ENCODE results near the gene SCAMP2. TPM values are rescaled to one million over a fixed set of nuclear protein-coding genes. Genes with fewer than 3 reads are reported as not detected.

Gene SCAMP2
- total RNA-seq, 2 experiments from 2014 or later: 57.8 to 58.9 TPM

GRCh38 chr15:74908635-74909034, 35.5 kb upstream of the SCAMP2 start:
- peaks cover 31% of the 10 kb centered on the region for H3K36me3 Mint-ChIP-seq (ENCODE audit: low read depth)
- H3K4me3 Mint-ChIP-seq: no peak overlapping the region
- no peak for TF ChIP-seq CTCF (IDR thresholded peaks at IDR 0.05)
- ATAC-seq: no peak
- ChIA-PET POLR2A (interaction anchor here (0.9 kb wide), 1 partner anchor 13 kb away, joined by 3 read pairs; no protein-coding TSS in a partner anchor), CTCF (interaction anchor here (1.0 to 4.1 kb wide), 3 partner anchors 8 to 127 kb away, joined by 3 to 40 read pairs (median 7); partner anchors contain the start of gene CSK)
- no peak overlapping the region for H3K27ac Mint-ChIP-seq
- H3K9me3 Mint-ChIP-seq: no peaks in the 10 kb centered on the region
- H3K4me1 Mint-ChIP-seq (ENCODE audit: low read depth): peaks cover 19% of the 10 kb centered on the region
- H3K27me3 Mint-ChIP-seq: no peaks in the 10 kb centered on the region
- intact Hi-C loops (cut with micrococcal nuclease): no loop called here
- DNase-seq: no peak

- H3K4me1 Mint-ChIP-seq (ENCODE audit: low read depth): peaks cover 19% of the 10 kb centered on the region
- peak; percentile 6 for ATAC-seq
- POLR2A ChIA-PET: interaction anchor here (1.3 to 2.6 kb wide), 2 partner anchors 11 to 63 kb away, joined by 7 to 20 read pairs; no protein-coding TSS in a partner anchor
- H3K27me3 Mint-ChIP-seq: no peaks in the 10 kb centered on the region
- intact Hi-C loops (cut with micrococcal nuclease): no loop called here
- peaks cover 24% of the 10 kb centered on the region for H3K36me3 Mint-ChIP-seq (ENCODE audit: low read depth)
- no peaks in the 10 kb centered on the region for H3K9me3 Mint-ChIP-seq
- TF ChIP-seq CTCF (IDR thresholded peaks at IDR 0.05): no peak
- peak overlapping the region; percentile 88 for H3K4me3 Mint-ChIP-seq
- H3K27ac Mint-ChIP-seq: peak overlapping the region; percentile 89
- CTCF ChIA-PET: interaction anchor here (0.7 to 2.5 kb wide), 10 partner anchors 11 to 418 kb away, joined by 3 to 18 read pairs (median 4); partner anchors contain the start of gene CSK
- DNase-seq: no peak
These were observed 34.2 kb upstream of the SCAMP2 start for GRCh38 chr15:74907163-74907870.

DNA sequence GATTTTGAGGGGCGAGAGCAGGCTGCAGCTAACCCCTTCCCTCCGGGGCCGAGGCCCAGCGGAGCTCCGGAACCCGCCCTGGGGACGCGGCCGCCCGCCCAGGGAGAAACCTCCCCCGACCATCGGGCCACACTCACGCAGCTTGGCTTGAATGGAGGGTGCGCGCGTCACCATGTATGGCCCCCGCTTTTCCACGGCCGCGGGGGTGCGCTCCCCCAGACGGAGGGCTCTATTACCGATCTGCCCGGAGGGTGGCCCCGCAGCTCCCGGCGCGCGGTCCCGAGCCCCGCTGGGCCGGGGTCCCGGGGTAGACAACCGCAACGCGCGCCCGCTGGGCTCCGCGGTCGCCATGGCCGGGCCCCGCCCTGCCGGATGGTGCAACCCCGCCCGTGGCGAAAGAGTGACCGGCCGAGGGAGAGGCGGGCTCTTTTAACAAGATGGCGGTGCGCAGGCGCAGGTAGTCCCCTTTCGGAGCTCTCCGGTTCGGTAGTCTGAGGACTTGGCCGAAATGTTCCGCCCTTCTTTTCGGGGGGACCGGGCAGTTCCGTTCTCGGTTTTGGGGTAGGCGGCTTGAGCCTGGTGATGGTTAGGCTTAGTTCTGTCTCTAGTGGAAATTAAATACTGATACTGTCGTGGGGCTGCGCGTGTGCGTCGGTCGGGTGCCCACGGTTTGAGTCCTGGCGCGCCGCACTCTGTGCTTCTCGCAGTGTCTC, 33.4 kb upstream of the SCAMP2 start, which contains the start of gene FAM219B:
Gene FAM219B (minus strand): TSS at position 402 of the 713 bp plus-strand sequence. CDS start 51 bp downstream, at position 351.
- no peaks in the 10 kb centered on the region for H3K9me3 Mint-ChIP-seq
- peak within 1 kb of the TSS; percentile 89 for H3K27ac Mint-ChIP-seq
- DNase-seq (peak; percentile 88), ATAC-seq (peak; percentile 89)
- intact Hi-C loops (cut with micrococcal nuclease): no loop called here
- TF ChIP-seq CTCF (IDR thresholded peaks at IDR 0.05): no peak
- POLR2A ChIA-PET: interaction anchor here (0.7 to 2.6 kb wide), 8 partner anchors 8 to 103 kb away, joined by 3 to 20 read pairs (median 4); partner anchors contain the start of gene MPI
- no peaks in the 10 kb centered on the region for H3K27me3 Mint-ChIP-seq
- peaks cover 22% of the 10 kb centered on the region for H3K36me3 Mint-ChIP-seq (ENCODE audit: low read depth)
- H3K4me1 Mint-ChIP-seq (ENCODE audit: low read depth): peaks cover 26% of the 10 kb centered on the region
- CTCF ChIA-PET: interaction anchor here (0.7 to 2.5 kb wide), 20 partner anchors 10 to 417 kb away, joined by 3 to 18 read pairs (median 3); partner anchors contain the start of genes C15orf39, CSK, MPI and ULK3
- H3K4me3 Mint-ChIP-seq: peak within 1 kb of the TSS; percentile 88

DNA sequence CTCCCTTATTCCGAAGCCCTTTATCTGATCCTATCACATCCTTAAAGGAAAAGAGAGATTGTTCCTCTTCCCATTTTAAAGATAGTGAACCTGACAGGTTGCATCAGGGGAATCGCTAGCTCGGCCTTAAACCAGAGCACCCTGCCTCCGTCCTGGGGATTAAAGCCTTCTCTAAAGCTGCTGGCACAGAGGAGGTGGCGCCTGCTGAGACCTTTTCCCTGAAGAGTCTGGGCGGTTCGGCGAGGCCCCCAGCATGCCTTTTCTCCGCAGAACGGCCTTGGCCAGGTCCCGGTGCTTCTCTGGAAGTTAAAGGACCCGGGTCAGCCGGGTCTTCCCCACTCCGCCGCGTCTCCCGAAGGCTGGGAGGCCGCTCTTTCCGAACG, 32.9 kb upstream of the SCAMP2 start:
- peaks cover 26% of the 10 kb centered on the region for H3K4me1 Mint-ChIP-seq (ENCODE audit: low read depth)
- H3K4me3 Mint-ChIP-seq: peak overlapping the region; percentile 88
- peak overlapping the region; percentile 81 for H3K27ac Mint-ChIP-seq
- peak; percentile 29 for ATAC-seq
- H3K9me3 Mint-ChIP-seq: no peaks in the 10 kb centered on the region
- intact Hi-C loops (cut with micrococcal nuclease): no loop called here
- H3K27me3 Mint-ChIP-seq: no peaks in the 10 kb centered on the region
- DNase-seq: peak; percentile 46
- TF ChIP-seq CTCF (IDR thresholded peaks at IDR 0.05): no peak
- CTCF ChIA-PET: interaction anchor here (0.7 to 2.5 kb wide), 20 partner anchors 10 to 416 kb away, joined by 3 to 18 read pairs (median 3); partner anchors contain the start of genes C15orf39, CSK, MPI and ULK3
- H3K36me3 Mint-ChIP-seq (ENCODE audit: low read depth): peaks cover 21% of the 10 kb centered on the region
- POLR2A ChIA-PET: interaction anchor here (0.7 to 2.6 kb wide), 7 partner anchors 9 to 62 kb away, joined by 3 to 20 read pairs (median 4); partner anchors contain the start of gene MPI
